Midbrain (tissue), 1 donor: ENCODE data around the gene BAG1.

Source experiments
- DNase-seq: peaks from one replicate; lab custom pipeline; 2025; lab: John Stamatoyannopoulos, UW

The BAG1 gene

DNA sequence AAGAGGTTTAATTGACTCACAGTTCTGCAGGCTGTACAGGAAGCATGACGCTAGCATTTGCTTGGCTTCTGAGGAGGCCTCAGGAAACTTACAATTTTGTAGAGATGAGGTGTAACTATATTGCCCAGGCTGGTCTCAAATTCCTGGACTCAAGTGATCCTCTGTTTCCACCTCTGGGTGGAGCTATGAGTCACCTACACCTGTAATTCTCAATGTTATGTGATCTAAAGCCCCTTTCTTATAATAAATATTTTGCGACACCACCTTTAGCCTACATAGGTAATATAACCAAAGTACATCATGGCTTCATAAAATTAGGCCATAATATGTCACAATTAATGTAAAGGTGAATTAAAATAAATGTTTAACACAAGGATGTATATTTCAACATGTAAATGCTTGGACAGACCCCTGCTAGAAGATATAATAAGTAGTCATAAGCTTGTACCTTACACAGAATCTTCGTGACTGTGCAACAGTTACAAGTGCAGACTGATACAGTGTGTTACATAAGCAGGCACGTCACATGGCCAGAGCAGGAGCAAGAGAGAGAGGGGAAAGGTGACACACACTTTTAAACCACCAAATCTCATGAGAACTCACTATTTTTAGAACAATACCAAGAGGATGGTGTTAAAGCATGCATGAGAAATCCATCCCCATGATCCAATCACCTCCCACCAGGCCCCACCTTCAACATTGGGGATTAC, 54.3 kb downstream of the BAG1 start:
- DNase-seq = no peak

DNA sequence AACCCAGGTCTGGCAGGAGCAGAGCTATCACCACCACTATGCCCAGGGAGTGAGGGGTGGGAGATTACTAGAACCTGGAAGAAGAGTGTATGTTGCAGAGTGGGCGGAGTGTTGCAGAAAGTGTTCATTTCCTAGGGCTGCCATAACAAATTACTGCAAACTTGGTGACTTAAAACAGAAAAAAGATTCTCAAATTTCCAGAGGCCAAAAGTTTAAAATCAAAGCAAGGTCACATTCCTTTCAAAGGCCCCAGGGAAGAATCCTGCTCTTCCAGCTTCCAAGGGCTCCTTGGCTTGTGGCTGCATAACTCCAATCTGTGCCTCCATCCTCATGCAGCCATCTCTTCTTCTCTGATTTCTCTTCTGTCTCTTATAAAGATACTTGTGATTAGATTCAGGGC, 55.1 kb downstream of the BAG1 start:
- DNase-seq = no peak

DNA sequence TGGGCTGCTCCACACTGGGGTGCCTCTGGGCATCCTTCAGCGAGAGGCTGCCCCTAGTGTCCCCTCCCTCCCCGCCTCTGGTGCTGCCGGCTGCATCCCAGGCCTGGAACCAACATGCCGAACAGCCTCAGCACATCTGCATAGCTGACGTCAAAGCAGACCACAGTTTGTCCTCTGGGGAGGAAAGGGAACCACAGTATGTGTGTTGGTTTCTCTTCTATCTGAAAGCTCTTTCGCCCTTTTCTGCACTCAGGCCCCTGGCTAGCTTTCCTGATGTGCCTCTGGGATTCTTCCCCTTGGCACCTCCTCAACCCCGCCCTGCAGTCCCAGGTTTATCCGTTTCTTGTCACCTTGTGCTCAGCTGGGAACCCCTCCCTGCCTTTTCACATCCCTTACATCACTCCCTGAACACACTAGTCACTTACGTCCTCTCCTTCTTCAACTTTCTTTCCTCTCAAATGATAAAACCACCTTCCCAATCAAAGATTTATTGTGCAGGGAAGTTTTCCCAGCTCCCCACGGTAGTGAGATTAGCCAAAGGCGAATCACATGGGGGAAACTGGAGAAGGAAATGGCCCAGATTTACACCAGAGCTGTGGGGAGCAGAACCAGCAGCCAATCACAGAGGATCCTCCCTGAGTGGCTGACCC, 61.8 kb downstream of the BAG1 start:
- DNase-seq = no peak
